GM19328 (cell line): ENCODE results near the gene RAE1.
"Not testable (repeated sequence)": the region's sequence is repeated elsewhere in the genome, so short reads cannot be mapped to it uniquely, and the experiment has no call there.

Source experiments
- ATAC-seq: cut with Tn5 transposase; IDR thresholded peaks from one replicate; pipeline ENCODE4 v1.9.1; 2021; ENCODE audit warnings: mild to moderate bottlenecking, moderate library complexity; ENCODE audit not compliant: unreplicated experiment

Gene RAE1

DNA sequence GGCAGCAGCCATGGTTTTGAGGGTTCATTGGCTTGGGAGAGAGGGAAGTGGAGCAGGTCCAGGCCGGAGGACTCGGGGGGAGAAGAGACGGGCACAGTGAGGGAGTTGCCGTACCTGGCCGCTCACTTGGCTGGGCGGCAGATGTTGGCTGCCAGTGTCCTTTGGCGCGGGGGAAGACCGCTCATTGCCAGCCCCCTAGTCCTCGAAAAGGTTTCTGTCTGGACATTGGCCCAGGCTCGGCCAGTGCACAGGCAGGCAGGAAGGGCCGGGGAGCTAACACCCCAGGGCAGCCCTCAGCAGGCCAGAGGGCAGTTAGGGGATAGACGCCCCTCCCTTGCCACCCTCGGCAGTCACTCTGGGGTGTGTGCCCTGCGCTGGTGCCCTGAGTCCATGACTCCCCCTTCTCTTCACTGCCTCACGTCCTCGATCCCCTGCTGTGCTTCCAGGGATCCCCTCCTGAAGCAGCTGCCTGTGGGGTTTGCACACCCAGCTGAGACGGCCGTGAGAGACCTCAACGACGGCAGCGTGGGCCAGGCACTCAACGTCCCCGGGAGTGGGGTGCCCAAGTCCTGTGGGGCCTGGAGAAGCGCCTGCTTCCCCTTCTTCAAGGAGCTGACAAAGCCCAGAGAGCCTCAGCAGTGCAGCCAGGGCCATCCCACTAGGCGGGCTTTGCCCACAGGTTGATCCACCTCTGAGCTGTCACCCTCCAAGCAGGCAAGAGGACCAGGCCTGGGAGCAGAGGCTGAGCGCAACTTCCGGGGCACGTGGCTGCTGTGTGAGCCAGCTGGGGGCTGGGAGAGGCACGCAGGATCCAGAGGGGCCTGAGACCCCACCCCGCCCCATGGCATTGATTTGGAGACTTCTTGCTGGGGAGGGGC lies 60.6 kb downstream of the RAE1 start:
- ATAC-seq: no peak

DNA sequence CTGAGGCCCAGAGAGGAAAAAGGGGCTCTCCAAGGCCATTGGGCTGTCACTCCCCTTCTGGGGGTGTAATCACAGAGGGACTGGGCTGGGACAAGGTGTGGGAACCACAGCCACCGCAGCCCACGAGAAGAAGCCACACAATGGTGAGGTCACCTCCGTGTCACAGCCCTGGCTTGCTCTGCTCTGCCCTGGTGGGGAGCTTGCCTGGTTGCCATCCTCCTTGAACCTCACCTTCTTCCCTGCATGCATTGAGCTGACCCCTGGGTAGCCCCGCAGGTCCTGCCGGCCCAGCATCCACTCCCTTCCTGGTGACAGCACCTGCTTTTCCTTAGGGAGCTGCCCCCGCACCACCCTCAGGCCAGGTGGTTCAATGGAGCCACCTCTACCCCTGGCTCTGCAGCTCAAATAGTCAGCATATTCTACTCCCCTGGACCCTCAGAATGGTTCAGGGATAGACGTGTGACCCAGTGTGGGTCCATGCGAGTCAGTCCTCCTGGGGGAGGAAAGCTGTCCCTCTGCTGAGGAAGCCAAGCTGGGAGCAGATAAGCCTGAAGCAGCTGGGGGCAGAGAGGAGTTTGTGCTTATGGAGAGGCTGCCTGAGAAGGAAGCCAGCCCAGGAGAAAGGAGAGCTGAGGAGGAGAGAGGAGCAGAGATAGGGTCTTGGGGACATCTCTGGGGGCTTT lies 61.4 kb downstream of the RAE1 start:
- ATAC-seq: no peak

DNA sequence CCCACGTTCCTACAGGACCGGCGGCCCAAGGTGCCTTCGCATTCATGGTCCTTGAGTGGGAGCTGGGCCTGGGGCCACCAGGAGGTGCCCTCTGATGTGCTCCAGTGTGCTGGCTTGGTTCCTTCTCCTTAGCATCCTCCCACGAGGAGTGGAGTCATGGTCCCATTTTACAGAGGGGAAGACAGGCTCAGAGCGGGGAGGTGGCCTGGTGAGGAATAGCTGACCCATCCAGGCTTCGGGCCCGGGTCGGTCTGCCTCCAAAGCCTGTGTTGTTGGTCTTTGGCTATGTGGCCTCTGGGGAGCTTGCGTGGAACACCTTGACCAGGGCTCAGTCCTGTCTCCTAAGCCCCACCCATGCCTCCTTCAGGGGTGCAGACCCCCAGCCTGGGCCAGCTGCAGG lies 62.9 kb downstream of the RAE1 start:
- ATAC-seq: no peak

DNA sequence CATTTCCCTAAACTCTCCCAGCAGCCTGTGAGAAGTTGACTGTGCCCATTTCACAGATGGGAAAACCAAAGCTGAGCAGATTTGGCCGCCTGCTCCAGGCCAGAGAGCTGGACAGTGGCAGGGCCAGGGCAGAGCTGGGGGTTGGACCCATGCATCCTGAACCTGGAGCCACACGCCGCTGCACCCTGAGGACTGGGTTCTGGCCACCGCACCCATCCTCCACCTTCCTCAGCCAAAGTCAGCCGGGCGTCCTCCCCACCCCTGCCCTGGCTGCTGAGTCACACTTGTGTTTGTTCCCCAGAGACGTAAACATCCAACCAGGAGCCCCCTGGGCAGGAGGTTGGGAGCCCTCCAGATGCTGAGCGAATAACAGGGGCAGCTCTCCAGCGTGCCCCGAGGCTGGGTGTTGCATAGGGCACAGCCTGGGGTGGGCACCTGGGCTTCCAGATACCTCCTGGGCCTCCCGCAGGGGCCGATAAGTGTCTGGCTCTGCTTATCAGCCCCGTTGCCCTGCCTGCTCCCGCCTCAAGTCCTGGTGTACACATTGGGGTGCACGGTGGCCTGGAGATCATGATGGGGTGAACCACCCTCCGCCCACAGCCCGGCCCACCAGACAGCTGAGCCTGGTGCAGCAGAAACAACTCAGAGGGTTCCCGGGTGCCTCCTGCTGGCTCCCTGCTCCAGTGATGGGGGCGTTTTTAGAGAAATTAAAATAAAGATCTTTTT lies 64.0 kb downstream of the RAE1 start:
- no peak for ATAC-seq

DNA sequence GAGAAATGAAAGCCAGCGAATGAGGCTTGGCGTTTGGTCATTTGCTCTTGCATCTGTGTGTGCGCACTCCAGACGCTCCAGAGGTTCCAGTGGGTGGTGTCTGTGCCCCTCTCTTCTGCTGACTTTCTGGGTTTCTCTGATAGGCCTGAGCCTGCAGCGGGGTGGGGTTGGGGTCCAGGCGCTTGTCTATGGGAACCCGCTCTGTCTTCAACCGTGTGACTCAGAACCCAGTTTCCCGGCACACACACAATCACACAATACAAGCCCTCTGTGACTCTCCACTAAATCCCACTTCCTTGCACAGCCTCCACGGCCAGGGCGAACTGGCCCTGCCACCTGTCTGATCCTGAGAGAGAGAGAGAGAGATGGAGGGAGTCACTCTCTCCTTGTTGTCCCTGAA lies 64.7 kb downstream of the RAE1 start:
- ATAC-seq: no peak

DNA sequence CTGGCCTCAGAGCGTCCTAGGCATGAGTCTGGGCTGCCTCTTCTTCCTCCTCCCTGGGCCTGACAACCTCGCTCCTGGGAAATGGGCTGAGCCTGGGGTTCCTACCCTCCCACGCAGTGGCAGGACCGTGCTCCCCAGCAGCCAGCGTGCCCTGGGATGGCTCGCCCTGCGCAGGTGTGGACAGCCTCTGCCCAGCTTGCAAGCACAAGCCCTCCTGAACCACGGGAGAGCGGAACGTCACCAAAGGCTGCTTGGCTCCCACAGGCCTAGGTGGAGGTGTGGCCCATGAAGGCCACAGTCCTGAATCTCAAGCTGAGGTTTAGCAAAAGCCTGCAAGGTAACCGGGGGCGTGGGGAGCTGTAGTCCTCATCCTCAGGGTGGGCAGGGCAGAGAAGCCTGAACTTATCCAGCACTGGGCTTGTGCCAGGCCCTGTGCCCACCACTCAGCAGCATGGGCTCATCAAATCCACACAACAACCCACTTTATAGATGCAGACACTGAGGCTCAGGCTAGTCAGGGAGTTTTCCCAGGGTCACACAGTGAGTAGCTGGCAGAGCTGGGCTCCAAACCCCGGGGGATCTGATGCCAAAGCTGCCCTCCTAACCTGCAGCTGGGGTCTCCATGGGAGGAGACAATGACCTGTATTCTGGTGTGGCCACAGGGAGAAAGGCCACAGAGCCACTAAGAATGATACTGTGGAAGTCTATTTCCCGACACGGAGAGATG lies 65.4 kb downstream of the RAE1 start:
- no peak for ATAC-seq

DNA sequence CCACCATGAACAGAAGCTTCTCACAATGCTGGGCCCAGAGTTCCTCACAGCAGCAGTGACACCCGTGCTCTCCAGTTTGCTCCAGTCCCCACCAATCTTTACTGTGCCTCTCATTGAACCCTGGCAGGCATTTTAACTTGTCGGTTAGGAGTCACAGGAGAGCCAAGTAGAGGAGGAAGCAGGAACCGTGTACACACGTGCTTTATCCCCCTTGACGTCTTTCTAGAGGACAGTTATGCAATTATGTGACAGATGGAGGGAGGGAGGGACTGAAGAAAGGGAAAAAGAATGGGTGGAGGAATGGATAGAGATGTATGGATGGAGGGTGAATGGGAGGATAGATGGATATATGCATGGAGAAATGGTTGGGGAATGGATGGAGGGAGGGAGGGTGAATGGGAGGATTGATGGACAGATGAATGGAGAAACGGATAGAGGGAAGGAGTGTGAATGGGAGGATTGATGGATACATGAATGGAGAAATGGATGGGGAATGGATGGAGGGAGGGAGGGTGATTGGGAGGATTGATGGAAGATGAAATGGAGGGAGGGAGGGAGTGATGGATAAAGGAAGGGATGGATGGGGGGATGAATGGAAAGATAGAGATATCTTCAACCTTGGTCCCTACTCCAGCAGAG lies 66.1 kb downstream of the RAE1 start:
- no peak for ATAC-seq

DNA sequence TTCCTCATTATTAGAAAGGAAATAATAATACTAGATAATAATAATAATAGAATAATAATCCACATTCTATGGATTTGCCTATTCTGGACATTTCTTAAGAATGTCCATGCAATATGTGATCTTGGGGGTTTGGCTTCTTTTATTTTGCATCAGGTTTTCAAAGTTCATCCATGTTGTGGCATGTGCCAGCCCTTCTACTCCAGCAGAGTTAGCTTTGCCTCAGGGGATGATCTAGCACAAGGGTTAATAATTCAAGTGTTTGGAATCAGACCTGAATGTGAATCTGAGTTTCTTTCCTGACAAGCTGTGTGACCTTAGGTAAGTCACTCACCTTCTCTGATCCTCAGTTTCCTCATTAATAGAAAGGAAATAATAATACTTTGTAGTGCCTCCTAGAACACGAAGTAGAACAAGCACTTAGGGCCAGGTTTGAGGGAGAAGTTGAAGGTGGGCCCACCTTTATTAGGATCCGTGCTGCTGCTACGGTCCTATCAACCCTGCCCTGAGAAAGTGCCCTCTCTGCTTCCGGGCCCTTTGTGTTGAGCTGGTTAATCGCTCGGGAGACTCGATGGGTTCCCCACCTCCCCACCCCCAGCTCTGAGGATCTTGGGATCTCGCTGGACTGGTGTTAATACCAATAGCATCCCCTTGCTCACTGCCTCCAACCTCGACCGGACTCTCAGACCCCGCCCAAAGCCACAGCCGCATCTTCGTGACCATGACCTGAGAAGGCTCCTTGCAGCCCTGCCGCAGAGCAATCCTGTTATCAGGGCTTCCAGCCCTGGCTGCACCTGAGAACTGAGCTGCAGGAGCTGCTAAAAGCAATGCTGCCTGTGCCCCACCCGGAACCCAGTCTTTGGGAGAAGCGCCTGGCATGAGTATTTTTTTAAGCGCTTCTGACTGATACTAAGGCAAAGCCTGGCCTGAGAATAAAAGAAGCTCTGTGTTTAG lies 67.0 kb downstream of the RAE1 start:
- no peak for ATAC-seq

DNA sequence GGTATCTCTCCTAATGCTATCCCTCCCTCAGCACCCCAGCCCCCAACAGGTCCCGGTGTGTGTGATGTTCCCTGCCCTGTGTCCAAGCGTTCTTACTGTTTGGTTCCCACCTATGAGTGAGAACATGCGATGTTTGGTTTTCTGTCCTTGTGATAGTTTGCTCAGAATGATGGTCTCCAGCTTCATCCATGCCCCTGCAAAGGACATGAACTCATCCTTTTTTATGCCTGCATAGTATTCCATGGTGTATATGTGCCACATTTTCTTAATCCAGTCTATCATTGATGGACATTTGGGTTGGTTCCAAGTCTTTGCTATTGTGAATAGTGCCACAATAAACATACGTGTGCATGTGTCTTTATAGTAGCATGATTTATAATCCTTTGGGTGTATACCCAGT lies 68.4 kb downstream of the RAE1 start:
- not testable (repeated sequence) for ATAC-seq

DNA sequence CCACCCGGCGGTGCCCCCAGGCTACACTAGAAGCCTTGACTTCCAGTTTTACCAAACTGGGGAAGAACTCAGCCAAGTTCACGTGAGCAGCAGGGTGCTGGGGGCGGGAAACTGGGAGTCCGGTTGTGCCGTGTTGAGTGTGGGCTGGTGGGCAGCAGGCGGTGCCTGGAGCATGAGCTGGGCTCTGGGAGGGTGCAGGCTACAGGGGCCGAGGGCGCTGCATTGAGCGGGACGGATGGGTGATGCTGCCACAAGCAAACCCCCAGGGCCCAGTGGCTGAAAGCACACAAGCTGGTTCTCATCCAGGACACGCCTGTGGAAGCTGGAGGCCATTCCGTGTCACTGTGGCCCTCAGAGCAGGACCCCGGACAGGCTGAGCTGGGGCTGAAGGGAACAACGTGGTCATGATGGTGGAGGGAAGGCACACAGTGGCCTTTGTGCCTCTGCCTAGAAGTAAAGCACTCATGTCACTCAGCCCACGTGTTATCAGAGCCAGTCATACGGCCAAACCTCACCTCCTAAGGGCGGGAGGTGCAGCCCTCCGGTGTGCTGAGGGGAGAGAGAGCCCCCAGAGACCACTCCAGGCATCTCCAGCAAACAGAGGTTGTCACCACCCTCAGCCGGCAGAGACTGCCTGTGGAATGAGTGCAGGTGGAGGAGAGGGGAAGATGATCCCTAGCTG lies 69.7 kb downstream of the RAE1 start:
- ATAC-seq: no peak

DNA sequence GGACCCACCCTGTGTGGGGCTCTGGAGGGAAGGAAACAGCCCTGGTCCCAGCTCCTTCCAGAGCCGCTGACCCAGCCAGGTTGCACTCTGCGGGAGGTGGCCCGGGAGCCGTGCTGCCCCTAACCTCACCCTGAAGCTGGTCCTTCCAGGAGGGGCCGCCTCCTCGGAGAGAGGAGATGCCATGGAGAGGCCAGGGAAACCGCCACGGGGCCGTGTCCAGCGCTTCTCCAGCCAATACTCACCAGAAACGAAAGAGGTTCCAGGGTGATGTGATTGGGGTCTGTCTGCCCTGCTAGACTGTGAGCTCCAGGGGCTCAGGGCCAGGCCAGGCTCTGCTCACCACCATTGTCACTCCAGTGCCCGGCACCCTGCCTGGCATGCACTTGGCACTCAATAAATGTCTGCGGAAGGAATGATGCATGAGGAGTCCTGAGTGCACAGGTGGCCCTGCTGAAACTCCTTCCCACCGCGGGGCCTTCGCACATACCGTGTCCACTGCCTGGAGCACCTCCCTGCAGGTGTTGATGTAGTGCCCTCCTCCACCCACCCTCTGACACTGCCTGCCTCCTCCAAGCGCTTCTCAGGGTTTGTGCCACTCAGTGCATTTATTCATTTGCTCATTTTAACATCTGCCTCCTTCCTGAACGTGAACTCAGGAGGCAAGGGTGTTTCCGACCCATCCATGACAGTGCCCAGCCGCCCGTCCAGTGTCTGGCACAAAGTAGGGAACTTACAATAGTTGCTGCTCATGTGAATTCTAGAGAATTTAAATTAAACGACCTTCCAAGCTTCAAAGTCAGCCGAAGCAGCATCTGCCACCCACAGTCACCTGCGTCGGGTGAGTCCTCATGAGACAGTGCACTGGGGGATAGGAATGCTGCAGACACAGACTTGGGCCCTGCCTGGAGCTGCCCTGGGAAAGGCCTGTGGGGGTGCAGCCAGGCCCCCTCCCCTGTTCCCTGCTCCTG lies 70.5 kb downstream of the RAE1 start:
- ATAC-seq: no peak

DNA sequence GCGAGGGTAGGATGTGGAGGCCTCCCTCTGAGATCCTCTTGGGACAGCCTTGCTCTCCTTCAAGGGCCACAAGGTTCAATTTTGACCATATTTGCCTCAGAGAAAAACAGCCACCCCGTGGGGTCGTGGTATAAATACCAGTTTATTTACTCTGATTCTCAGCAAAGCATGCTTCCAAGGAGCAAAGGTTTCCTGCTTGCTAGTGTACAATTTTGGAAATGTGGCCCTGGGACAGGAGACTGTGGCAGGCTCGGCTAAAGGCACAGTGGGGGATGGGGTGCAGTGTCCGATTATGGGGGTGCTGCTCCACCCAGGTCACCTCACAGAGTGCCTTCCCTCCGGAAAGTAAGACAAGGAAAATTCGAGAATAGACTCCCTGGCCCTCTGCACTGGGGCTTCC lies 71.2 kb downstream of the RAE1 start:
- ATAC-seq: no peak

DNA sequence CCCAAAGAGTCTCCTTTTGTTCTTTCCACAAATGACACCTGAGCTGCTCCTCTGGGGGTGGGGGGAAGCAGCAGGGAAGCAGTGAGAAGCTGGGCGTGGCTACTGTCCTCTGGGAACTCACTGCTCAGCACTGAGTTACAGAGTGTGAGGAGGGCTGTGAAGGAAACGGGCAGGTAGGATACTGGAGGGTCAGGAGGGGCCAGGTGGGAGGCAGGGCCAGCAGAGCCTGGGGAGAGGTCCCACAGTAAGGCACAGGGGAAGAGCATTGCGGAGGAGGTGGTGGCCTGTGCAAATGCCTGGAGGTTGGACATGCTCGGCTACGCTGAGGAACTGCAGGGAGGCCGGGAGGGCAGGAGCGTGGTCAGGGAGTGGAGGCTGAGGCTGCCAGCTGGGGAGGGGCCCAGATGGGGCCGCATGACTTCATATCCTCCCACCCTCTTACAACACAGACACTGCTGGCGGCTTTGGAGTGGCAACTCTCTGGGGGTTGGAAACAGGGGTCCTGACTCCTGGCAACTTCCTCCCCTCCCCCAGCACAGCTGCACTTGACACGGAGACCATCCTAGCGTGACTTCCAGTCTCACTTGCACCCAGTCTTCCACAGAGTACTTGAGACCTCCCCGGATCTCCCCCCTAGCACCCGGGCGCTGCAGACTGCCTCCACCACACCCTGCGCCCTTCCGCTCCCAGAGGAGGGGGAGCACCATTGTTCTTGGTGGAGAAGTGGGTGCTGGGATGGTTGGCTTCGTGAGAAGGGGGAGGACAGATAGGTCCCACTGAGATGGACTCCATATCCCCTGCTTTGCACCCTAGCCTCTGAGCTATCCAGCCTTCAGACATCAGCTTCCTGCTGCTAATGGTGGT lies 74.3 kb downstream of the RAE1 start:
- ATAC-seq: no peak

DNA sequence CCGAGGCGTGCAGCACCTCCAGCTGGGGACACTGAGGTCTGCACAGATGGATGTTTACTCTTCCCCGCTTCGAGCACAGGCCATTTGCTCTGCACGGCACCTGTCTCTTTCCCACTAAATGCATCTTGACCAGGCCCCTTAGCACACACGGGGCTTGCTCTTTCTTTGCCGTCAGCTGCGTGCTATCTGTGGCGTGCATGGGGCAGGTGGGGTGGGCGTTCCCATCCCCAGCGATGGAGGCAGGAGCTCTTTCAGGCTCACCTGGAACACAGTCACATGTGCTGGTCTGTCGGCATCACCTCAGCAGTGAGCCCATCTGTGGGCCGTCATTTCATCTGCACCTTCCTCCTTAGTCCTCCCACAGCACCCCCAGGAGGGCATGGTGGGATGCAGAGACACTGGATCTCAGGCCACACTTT lies 75.2 kb downstream of the RAE1 start:
- ATAC-seq: no peak

DNA sequence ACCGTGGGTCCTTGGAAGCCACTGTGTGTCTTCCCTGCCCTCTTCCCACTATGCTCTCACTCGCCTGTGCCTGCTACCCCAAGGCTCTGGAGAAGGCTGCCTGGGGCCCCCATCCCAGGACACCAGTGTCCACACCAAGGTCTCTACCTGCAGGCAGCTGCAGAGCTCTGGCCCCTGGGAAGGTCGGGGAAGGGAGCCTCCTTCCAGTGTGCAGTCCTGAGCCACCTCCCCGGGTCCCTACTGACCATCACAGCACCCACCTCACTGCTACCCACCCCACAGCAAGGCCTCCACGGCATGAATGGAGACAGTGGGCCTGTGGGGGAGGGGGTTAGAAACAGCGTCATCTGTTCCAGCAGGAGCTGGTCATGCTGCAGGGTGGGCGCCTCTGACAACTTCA lies 75.8 kb downstream of the RAE1 start:
- no peak for ATAC-seq

DNA sequence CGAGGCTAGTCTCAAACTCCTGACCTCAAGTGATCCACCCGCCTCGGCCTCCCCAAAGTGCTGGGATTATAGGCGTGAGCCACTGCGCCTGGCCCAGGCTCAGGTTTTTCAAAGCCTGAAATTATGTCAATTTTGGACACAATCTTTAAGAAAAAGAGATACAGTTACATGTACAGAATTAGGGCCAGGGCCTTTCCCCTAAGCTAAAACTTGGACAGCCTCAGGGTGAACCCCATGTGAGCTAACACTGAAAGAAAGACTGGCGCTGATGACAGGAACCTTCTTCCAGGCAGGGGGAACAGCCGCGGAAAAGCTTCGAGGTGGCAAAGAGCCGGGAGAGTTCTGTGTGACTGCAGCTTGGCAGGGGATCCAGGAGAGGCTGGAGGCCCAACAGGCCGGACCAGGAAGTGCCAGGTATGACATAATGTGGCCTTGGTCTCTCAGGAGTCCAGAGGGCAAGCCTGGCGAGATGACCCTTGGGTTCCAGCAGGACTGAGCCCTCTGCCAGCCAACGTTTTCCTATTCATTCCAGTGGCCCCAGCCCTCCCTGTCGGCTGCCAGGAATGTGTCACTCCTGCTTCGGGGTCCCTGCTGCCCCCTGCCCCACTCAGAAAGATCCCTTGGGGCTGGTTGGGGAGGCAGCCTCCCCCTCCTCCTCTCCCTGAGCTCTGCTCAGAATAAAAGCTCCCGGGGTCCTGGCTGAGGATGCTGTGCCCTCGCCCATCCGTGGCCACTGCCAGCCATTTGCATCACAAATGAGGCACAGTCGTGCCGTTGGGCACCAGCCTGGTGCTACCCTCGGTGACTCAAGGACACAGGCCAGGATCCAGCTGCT lies 77.5 kb downstream of the RAE1 start:
- no peak for ATAC-seq
